ENCODE measurements around the gene MDC1. TPM values are rescaled to one million over a fixed set of nuclear protein-coding genes. Genes with fewer than 3 reads are reported as not detected.

Gene MDC1
- total RNA-seq, 1 experiment from 2014 or later, result 95.9 TPM

DNA sequence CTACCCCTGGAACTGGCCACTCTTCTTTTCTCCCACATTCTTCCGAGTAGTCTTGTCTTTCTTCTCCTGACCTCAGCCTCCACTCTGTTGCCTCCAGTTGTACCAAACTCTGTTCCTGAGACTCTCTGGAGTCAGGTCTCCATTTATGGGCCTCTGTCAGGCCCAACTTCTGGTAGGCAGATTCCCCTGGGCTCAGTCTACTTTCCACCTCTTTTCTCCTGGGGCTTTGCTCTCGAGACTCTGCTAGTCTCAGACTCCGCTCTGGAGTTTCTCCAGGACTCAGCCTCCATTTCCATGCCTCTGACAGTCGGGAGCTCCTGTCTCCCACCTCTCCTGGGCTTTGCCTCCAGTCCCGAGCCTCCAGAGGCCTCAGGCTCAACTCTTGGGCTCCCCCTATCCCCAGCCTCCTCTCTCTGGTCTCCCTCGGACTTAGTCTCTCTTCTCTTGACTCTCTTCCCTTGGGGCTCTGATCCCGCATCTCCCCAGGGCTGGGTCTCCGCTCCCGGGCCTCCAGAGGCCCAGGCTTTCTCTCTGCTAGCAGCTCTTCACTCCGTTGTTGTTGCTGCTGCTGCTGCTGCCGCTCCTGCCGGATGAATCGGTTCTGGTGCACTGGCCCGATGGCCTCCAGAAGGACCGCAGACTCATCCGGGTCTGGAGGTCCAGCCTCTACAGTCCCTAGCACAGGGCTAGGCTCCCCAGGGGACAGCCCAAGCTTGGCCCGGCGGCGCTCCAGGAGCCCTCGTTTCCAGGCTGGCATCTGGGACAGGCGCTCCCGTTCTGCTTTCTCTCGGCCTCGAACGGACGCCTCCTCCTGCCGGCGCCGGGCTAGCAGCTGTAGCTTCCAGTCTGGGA lies 31.7 kb downstream of the MDC1 start:
- peaks cover 3% of the 10 kb centered on the region for H3K36me3 Mint-ChIP-seq
- CTCF ChIA-PET, result interaction anchor here (0.6 to 9.7 kb wide), 5 partner anchors 9 to 45 kb away, joined by 3 to 131 read pairs (median 5); partner anchors contain the start of gene MDC1
- no peak for TF ChIP-seq ZMAT4 (CRISPR knock-in tag; IDR thresholded peaks at IDR 0.05)
- TF ChIP-seq ZNF138 (CRISPR knock-in tag; conservative IDR thresholded peaks at IDR 0.05), result no peak
- no peak for TF ChIP-seq NR3C1 (CRISPR knock-in tag; conservative IDR thresholded peaks at IDR 0.05; ENCODE audit: low read depth)
- peak; percentile 20; the same call in 1 of the 2 replicates for TF ChIP-seq ZNF121 (CRISPR knock-in tag; IDR thresholded peaks at IDR 0.05)
- no peak for TF ChIP-seq CREB1 (CRISPR knock-in tag; IDR thresholded peaks at IDR 0.05)
- no peak for TF ChIP-seq ATF2 (CRISPR knock-in tag; IDR thresholded peaks at IDR 0.05; ENCODE audit: borderline replicate concordance, low read depth)
- TF ChIP-seq MYBL2 (CRISPR knock-in tag; IDR thresholded peaks at IDR 0.05), result no peak
- TF ChIP-seq NFATC4 (CRISPR knock-in tag; IDR thresholded peaks at IDR 0.05), result no peak

DNA sequence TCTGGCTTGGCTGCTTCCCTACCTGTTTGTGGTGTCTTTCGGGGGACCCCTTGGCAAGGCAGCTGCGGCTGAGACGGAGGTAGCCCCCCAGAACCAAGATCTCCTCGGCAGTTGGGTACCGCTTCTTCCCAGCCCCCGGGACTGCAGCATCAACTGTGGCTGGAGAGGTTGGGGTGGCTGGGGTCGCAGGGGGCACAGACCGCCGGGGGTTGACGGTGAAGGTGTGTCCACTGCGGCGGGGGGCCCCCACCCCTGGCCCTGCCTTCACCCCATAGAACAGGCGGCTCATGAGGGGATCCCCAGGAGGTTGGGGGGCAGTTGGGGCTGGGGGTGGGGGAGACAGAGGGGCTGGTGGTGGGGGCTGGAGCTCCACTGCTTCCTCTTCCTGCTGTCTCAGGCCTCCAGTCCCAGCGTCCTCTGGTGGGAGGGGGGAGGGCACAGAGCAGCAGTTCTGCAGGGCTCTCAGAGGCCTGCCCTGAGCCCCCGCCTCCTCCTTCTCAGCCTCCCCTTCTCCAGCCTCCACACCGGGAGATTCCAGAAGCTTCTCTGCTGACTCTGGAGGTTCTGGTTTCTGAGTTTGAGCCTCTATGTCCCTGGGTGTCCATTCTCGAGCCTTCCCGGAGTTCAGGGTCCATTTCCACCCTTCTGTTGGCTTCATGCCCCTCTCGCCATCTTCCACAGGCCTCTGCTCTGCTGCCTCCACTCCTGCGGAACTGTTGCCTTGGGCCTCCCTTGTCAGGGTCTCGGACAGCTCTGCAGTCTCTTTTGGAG lies 32.5 kb downstream of the MDC1 start:
- Mint-ChIP-seq H3K4me3 (peak overlapping the region; percentile 80), H3K9me3 (no peaks in the 10 kb centered on the region), H3K4me1 (peaks cover 68% of the 10 kb centered on the region), H3K36me3 (peaks cover 3% of the 10 kb centered on the region), H3K27ac (peak overlapping the region; percentile 7; the same call in 1 of the 2 replicates), H3K27me3 (ENCODE audit: low read depth) (no peaks in the 10 kb centered on the region)
- DNase-seq (ENCODE audit: low spot score) (no peak), ATAC-seq (no peak)
- no peak for TF ChIP-seq TEAD4 (CRISPR knock-in tag; IDR thresholded peaks at IDR 0.05)
- no peak for TF ChIP-seq ZMAT4 (CRISPR knock-in tag; IDR thresholded peaks at IDR 0.05)
- TF ChIP-seq OVOL2 (CRISPR knock-in tag; IDR thresholded peaks at IDR 0.05; ENCODE audit: borderline replicate concordance), result no peak
- TF ChIP-seq, protein P1, sequence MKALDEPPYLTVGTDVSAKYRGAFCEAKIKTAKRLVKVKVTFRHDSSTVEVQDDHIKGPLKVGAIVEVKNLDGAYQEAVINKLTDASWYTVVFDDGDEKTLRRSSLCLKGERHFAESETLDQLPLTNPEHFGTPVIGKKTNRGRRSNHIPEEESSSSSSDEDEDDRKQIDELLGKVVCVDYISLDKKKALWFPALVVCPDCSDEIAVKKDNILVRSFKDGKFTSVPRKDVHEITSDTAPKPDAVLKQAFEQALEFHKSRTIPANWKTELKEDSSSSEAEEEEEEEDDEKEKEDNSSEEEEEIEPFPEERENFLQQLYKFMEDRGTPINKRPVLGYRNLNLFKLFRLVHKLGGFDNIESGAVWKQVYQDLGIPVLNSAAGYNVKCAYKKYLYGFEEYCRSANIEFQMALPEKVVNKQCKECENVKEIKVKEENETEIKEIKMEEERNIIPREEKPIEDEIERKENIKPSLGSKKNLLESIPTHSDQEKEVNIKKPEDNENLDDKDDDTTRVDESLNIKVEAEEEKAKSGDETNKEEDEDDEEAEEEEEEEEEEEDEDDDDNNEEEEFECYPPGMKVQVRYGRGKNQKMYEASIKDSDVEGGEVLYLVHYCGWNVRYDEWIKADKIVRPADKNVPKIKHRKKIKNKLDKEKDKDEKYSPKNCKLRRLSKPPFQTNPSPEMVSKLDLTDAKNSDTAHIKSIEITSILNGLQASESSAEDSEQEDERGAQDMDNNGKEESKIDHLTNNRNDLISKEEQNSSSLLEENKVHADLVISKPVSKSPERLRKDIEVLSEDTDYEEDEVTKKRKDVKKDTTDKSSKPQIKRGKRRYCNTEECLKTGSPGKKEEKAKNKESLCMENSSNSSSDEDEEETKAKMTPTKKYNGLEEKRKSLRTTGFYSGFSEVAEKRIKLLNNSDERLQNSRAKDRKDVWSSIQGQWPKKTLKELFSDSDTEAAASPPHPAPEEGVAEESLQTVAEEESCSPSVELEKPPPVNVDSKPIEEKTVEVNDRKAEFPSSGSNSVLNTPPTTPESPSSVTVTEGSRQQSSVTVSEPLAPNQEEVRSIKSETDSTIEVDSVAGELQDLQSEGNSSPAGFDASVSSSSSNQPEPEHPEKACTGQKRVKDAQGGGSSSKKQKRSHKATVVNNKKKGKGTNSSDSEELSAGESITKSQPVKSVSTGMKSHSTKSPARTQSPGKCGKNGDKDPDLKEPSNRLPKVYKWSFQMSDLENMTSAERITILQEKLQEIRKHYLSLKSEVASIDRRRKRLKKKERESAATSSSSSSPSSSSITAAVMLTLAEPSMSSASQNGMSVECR (CRISPR knock-in tag; IDR thresholded peaks at IDR 0.05; ENCODE audit: borderline replicate concordance), result no peak
- no peak for TF ChIP-seq TCF7 (CRISPR knock-in tag; IDR thresholded peaks at IDR 0.05; ENCODE audit: low read depth)
- TF ChIP-seq IRF2 (CRISPR knock-in tag; IDR thresholded peaks at IDR 0.05; ENCODE audit: borderline replicate concordance, low read depth), result no peak
- TF ChIP-seq, protein P2, sequence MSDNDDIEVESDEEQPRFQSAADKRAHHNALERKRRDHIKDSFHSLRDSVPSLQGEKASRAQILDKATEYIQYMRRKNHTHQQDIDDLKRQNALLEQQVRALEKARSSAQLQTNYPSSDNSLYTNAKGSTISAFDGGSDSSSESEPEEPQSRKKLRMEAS (CRISPR knock-in tag; IDR thresholded peaks at IDR 0.05), result no peak
- no peak for TF ChIP-seq SOX15 (CRISPR knock-in tag; IDR thresholded peaks at IDR 0.05)
- no peak for TF ChIP-seq CREM (CRISPR knock-in tag; IDR thresholded peaks at IDR 0.05)
- TF ChIP-seq, protein P3, sequence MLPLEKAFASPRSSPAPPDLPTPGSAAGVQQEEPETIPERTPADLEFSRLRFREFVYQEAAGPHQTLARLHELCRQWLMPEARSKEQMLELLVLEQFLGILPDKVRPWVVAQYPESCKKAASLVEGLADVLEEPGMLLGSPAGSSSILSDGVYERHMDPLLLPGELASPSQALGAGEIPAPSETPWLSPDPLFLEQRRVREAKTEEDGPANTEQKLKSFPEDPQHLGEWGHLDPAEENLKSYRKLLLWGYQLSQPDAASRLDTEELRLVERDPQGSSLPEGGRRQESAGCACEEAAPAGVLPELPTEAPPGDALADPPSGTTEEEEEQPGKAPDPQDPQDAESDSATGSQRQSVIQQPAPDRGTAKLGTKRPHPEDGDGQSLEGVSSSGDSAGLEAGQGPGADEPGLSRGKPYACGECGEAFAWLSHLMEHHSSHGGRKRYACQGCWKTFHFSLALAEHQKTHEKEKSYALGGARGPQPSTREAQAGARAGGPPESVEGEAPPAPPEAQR (CRISPR knock-in tag; IDR thresholded peaks at IDR 0.05), result no peak
- ChIA-PET POLR2A (interaction anchor here (1.4 kb wide), 1 partner anchor 36 kb away, joined by 4 read pairs; no protein-coding TSS in a partner anchor), CTCF (interaction anchor here (0.6 to 9.7 kb wide), 6 partner anchors 10 to 163 kb away, joined by 3 to 131 read pairs (median 4); partner anchors contain the start of gene MDC1)

More for the DNA sequence above, 31.7 kb downstream of the MDC1 start:
- Mint-ChIP-seq H3K9me3 (no peaks in the 10 kb centered on the region), H3K4me3 (peak overlapping the region; percentile 80), H3K27ac (peak overlapping the region; percentile 7; the same call in 1 of the 2 replicates), H3K27me3 (ENCODE audit: low read depth) (no peaks in the 10 kb centered on the region), H3K4me1 (peaks cover 68% of the 10 kb centered on the region)
- DNase-seq (ENCODE audit: low spot score) (no peak), ATAC-seq (no peak)
- POLR2A ChIA-PET, result interaction anchor here (0.5 kb wide), 1 partner anchor 17 kb away, joined by 4 read pairs; no protein-coding TSS in a partner anchor
